GM21619 (cell line): ENCODE data around the gene USH1C.
A peak's percentile ranks its signal among the peaks of the same experiment; 100 is the strongest.

ENCODE experiments used
- ATAC-seq: cut with Tn5 transposase; IDR thresholded peaks from one replicate; pipeline ENCODE4 v1.9.1; 2021; ENCODE audit not compliant: unreplicated experiment

USH1C gene

DNA sequence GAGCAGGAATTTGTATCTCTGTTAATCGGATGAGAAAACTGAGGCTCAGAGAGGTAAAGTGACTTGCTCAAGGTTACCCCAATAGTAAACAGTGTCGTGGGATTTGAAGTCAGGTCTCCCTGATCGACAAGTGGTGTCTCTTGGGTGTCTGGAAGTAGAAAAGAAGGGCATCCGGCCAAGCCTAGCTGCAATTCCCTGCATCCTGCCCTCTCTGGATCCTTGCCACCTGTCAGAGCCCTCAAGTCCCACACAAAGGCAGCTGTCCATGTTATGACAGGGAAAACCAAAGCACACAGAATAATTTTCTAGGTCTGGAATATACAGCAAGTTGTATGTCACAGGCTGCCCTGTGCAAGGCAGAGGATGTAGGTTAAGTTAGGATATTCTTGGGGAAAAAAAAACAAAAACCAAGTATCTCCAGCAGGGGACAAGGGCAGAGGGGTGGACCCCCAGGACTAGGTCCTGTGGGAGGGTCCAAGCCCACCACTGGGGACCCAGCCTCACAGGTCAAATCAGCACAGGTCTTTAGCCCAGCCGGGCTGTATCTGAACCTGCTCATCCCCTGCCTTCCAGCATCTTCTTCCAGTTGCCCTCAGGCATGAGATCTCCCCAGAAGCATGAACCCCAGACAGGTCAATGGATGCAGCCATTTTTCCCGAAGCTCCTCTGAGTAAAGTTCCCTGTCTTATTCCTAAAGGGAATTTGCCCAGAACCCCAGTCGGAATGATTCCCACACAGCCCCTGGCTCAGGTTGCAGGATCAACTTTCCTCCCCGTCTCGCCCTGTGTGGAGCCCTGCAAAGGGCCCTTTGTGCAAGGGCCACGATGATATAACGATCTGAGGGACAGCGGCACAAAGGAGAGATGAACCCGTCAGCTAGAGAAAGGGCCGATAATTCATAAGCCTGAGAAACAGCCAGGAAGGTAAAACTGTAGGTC is 15.0 kb downstream of the USH1C start:
- no peak for ATAC-seq

- peak; percentile 70 for ATAC-seq
Observed at GRCh38 chr11:17528181-17528691, 16.0 kb downstream of the USH1C start.

DNA sequence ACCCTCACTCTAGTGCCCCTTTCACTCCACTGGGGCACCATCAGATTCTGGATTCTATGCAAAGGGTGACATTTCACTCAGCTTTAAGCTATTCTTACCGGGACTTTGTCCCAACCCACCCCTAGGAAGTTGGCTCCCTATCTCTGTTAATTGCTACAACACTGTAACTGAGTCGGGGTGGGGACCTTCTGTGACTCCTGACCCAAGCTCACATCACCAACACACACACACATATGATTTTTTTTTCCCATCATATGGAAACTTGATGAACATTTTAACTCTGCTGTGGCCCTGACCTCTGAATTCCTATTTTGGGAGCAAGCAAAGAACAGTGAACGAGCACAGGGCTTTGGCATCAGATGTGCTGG is 16.6 kb downstream of the USH1C start:
- no peak for ATAC-seq

GRCh38 chr11:17526931-17527627 is 17.1 kb downstream of the USH1C start:
- no peak for ATAC-seq

DNA sequence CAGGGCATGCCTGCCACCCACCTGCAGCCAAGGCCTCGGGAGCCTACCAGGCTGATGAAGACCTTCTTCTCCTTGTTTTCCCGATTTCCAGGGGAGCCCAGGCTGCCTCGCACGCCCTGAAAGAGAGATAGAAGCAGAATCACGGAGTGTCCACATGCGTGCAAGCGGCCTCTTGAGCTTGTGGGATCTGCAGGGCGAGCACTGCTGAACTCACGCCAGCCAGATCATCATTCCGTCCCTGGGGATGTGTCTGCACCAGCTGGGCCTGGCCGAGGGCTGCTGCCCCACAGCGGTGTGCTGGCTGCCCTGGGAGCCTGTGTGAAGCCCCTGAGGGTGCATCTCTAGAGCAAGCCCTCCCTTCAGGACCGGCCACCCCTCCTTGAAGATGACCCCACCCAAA is 17.9 kb downstream of the USH1C start:
- ATAC-seq: no peak

GRCh38 chr11:17525570-17525969 is 18.6 kb downstream of the USH1C start:
- ATAC-seq: no peak

GRCh38 chr11:17524221-17524620 is 20.0 kb downstream of the USH1C start:
- ATAC-seq: no peak

DNA sequence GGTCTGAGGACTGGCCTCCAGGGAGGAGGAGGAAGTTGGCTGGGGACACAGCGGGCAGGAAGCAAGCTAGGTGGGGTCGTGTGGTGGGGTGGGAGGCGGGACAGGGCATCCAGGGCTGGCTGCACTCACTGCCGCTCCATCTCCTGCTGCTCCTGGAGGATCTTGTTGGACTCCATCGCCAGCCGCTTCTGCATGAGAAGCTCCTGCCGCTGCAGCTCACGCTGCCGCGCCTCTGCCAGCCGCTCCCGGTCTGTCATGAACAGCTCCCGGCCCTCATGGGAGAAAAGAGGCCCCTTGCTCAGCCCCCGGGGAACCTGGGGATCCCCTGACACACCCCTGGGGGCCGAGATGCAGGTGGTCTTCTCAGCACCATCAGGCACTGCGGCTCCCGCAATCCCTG is 21.6 kb downstream of the USH1C start:
- no peak for ATAC-seq

DNA sequence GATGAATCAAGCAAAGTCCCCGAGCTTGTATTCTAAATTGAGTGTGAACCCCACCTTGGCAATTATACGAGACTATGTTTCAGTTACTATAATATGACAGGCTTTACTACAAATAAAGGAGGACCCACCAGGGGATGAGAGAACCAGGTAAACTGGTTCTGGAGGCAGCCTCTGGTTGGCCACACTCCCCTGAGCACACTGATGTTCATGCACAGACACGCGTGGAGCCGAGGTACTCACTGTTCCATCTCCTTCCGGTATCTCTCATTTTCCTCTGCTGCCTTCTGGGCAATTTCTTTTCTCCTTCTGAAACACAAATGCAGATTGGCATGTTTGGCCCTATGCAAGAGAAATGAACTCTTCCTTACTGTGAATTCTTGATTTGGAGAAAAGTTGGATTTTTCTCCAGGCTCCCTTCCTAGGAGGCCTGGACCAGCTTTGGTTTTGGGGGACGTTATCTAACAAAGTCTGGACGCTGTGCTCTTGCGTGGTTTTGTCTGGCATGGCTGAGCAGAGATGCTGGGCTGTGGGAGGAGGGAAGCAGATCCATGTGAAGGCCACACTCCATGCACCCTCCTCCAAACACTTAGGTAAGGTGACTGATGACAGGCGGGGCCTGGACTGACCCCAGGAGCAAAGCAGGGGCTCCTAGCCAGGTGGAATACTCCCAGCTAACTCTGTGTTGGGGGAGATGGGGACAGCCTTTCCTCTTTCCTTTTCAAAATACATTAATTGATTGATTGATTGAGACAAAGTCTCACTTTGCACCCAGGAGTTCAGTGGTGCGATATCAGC is 22.9 kb downstream of the USH1C start:
- no peak for ATAC-seq

DNA sequence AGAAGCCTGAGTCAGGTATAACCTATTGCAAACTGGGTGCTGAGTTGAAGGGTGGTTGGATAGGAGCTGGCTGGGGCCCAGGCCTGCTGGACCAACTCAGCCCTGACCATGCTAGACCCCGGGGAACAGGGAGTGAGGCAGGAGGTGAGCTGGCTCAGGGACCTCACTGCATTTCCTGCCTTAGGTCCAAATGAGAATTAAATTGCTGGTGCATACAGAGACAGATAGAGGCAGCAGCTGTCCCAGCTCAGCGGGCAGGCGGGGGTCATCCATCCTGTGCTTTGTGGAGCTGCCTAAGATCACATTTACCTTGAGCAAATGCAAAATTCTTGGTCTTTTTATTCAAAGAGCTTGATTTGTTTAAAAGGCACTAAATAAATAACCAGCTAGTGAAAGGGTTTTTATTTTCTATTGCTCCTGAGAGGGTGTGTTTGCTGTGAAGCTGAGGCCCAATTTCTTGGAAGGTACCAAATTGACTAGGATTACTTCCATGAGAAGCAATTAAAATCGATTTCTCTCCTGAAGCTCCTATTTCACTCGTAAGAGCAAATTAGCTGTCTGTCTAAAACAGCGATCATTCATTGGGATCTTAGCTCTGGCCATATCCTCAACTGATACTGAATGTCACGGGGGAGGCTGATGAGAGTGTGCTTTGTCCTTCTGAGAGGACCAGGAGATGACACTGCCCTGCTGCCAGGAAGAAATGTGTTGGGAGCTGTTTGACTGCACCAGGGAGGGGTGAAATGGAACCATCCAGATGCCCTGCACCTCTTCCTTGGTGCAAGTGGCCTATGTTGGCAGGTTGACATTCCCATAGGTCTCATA is 24.9 kb downstream of the USH1C start:
- no peak for ATAC-seq

DNA sequence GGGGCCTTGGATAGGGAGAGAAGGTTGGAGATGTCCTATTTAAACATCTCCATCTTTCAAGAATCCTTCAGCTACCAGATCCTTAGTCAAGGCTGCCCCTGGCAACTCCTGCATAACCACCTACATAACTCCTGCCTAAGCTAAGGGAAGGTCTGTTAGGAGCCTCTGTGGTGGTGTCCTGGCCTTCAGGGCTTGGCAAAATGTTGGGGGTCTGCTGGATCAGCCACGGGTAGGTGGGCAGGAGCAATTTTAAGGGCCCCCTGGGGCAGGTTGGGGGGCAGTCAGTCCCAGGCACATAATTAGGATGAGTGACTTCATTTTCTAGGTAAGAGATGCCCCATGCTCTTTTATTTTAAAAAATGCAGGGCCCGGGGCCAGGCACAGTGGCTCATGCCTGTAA is 25.9 kb downstream of the USH1C start:
- no peak for ATAC-seq

- no peak for ATAC-seq
Observed at GRCh38 chr11:17517186-17517585, 27.0 kb downstream of the USH1C start.

- no peak for ATAC-seq
Observed at GRCh38 chr11:17516551-17517150, 27.6 kb downstream of the USH1C start.

DNA sequence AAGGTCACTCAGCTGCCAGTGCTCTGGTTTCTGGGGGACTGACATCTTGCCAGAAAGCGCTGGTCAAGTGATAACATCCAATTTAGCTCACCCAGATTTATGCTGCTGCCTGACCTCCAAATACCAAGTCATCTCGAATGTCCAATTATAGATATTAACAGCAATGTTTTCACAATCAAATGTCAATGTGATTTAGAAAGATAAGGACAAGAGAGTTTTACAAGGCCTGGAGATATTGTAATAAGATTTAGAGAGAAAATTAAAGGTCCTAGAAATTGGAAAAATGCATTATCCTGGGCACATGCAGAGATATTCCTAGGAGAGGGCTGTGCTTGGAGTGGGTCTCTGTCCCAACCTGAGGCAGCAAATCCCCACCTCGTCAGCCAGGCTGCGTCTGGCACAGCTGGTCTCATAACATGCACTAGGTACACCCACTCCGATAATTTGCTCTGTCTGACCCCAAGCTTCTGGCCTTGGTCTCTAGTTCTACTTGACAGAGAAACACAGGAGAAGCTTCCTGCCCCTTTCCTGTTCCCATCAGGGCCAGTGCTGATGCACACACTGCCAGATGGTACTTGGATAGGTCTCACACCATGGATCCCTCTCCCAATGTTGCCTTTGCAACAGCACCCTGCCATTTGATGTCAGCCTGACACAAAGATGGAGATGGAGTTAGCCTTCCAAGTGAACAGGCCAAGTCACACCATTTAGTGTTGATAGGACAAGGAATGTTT is 28.6 kb downstream of the USH1C start:
- ATAC-seq: no peak

- no peak for ATAC-seq
Observed at GRCh38 chr11:17514476-17514875, 29.7 kb downstream of the USH1C start.

- no peak for ATAC-seq
Observed at GRCh38 chr11:17513853-17514252, 30.4 kb downstream of the USH1C start.

- ATAC-seq: no peak
Observed at GRCh38 chr11:17512101-17512500, 32.1 kb downstream of the USH1C start.

DNA sequence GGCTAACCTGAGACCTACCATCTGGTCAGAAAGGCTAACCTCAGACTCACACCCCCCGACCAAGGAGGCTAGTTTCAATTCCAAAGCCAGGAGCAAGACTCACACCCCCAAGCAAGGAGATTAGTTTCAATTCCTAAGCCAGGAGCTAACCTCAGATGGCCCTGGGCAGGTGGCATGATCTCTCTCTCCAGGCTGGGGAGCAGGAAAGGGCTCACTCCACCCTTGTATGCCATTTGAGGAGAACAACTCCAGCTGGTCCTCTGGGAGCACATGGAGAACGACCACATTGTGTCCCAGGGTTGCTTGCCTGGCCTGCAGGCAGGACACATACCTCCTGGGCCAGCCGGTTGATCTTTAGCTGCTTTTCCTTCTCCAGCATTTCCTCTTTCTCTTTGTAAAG is 32.6 kb downstream of the USH1C start:
- no peak for ATAC-seq

- no peak for ATAC-seq
Observed at GRCh38 chr11:17510507-17511206, 33.6 kb downstream of the USH1C start.
